ENCODE results near the gene LCE1D. TPM values are rescaled to one million over a fixed set of nuclear protein-coding genes. Genes with fewer than 3 reads are reported as not detected.

Gene LCE1D
- total RNA-seq, 1 donor from 2014 or later, result not detected

DNA sequence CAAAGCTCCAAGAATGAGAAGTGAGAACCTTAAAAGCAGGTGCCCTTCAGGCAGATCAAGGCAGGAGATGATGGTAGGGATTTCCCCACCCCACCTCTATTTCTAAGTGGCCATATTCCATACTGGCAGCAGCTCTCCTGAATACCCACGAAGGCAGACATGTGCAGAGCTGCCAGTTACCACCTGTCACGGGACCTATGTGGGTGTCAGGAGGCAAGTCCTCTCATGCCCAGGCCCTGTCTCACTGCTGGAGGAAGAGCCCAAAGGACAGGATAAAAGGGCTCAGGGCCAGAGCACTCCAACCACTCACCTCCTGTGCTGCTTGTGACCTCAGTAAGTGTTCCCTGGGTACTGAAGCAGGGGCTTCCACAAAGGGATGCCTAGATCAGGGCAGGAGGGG, 14.5 kb downstream of the LCE1D start:
- no peak overlapping the region for H3K4me3 Mint-ChIP-seq
- intact Hi-C loops (cut with micrococcal nuclease), result no loop called here
- ChIA-PET POLR2A (no interaction called here), CTCF (no interaction called here)
- TF ChIP-seq, protein P1, sequence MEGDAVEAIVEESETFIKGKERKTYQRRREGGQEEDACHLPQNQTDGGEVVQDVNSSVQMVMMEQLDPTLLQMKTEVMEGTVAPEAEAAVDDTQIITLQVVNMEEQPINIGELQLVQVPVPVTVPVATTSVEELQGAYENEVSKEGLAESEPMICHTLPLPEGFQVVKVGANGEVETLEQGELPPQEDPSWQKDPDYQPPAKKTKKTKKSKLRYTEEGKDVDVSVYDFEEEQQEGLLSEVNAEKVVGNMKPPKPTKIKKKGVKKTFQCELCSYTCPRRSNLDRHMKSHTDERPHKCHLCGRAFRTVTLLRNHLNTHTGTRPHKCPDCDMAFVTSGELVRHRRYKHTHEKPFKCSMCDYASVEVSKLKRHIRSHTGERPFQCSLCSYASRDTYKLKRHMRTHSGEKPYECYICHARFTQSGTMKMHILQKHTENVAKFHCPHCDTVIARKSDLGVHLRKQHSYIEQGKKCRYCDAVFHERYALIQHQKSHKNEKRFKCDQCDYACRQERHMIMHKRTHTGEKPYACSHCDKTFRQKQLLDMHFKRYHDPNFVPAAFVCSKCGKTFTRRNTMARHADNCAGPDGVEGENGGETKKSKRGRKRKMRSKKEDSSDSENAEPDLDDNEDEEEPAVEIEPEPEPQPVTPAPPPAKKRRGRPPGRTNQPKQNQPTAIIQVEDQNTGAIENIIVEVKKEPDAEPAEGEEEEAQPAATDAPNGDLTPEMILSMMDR (IDR thresholded peaks at IDR 0.05), result no peak
- H3K36me3 Mint-ChIP-seq (ENCODE audit: low read depth), result no peaks in the 10 kb centered on the region
- H3K27ac Mint-ChIP-seq, result no peak overlapping the region
- DNase-seq, result no peak
- peaks cover 4% of the 10 kb centered on the region for H3K9me3 Mint-ChIP-seq
- no peaks in the 10 kb centered on the region for H3K4me1 Mint-ChIP-seq
- no peak for ATAC-seq (ENCODE audit: low read depth)
- peaks cover 4% of the 10 kb centered on the region for H3K27me3 Mint-ChIP-seq

DNA sequence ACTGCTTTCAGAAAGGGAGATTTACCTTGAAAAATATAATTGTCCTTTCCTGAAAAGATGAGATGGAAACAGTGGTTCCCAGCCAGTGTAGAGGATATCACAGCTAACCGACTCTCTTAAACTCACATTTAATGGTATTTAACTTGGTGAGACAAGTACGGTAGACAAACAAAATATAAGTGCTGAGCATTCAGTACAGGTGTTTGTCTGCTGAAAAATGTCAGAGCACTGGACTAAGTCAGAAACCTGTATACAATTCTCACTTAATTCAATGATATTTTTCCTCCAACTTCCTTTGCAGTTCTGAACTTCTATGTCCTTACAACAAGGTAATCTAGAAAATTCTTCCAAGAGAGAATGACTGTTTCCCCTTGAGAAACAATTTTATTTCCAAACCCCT, 15.2 kb downstream of the LCE1D start, which contains the start of gene LCE1B:
Gene LCE1B, plus strand, starts transcription at position 301 of the 400 bp plus-strand sequence. CDS start 476 bp downstream, outside the sequence.
- ChIA-PET POLR2A (no interaction called here), CTCF (no interaction called here)
- TF ChIP-seq, protein P1 (IDR thresholded peaks at IDR 0.05), result no peak
- Mint-ChIP-seq H3K9me3 (peaks cover 4% of the 10 kb centered on the region), H3K27ac (no peak within 1 kb of the TSS), H3K27me3 (peaks cover 4% of the 10 kb centered on the region), H3K4me3 (no peak within 1 kb of the TSS), H3K36me3 (ENCODE audit: low read depth) (no peaks in the 10 kb centered on the region), H3K4me1 (no peaks in the 10 kb centered on the region)
- intact Hi-C loops (cut with micrococcal nuclease), result no loop called here
- no peak for ATAC-seq (ENCODE audit: low read depth)
- no peak for DNase-seq

DNA sequence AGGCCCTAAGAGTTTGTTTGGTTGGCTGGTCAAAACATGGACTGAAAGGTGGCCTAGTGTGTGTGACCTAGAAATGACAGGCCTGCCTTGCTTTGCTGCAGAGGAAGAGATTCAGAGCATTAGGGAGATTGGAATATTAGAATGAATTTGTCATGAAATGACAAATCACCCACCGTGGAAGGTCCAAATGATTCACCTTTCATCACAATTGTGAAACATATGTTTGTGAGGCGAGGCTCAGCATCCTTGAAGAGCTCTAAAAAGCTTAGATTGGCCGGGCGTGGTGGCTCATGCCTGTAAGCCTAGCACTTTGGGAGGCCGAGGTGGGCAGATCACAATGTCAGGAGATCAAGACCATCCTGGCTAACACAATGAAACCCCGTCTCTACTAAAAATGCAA, 20.8 kb downstream of the LCE1D start:
- ATAC-seq (ENCODE audit: low read depth), result no peak
- no peak overlapping the region for H3K27ac Mint-ChIP-seq
- CTCF ChIA-PET, result no interaction called here
- DNase-seq, result no peak
- no peaks in the 10 kb centered on the region for H3K9me3 Mint-ChIP-seq
- intact Hi-C loops (cut with micrococcal nuclease), result no loop called here
- no peak overlapping the region for H3K4me3 Mint-ChIP-seq
- H3K27me3 Mint-ChIP-seq, result no peaks in the 10 kb centered on the region
- H3K36me3 Mint-ChIP-seq (ENCODE audit: low read depth), result no peaks in the 10 kb centered on the region
- TF ChIP-seq, protein P1 (IDR thresholded peaks at IDR 0.05), result no peak
- H3K4me1 Mint-ChIP-seq, result peaks cover 4% of the 10 kb centered on the region
- POLR2A ChIA-PET, result no interaction called here

DNA sequence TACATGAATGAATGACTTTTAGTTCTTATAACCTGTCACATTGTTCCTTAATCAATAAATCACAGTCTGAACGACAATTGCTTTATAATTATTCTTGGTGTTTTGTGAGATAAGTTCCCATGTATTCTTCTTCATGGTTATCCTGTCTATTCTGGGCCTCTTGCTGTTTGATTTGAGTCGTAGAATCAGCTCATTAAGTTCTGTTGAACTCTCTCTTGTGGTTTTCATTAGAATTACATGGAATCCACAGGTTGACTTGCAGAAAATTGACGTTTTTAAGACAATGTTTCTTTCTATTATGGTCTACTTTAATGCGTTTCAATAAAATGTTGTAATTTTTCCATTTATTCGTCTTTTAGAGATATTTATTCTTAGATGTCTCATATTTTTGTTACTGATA, 26.8 kb downstream of the LCE1D start:
- Mint-ChIP-seq H3K27me3 (peaks cover 16% of the 10 kb centered on the region), H3K4me1 (peaks cover 4% of the 10 kb centered on the region), H3K27ac (no peak overlapping the region), H3K4me3 (no peak overlapping the region), H3K9me3 (no peaks in the 10 kb centered on the region), H3K36me3 (ENCODE audit: low read depth) (no peaks in the 10 kb centered on the region)
- DNase-seq (no peak), ATAC-seq (ENCODE audit: low read depth) (no peak)
- CTCF ChIA-PET, result no interaction called here
- TF ChIP-seq, protein P1 (IDR thresholded peaks at IDR 0.05), result no peak
- intact Hi-C loops (cut with micrococcal nuclease), result no loop called here
- POLR2A ChIA-PET, result no interaction called here

DNA sequence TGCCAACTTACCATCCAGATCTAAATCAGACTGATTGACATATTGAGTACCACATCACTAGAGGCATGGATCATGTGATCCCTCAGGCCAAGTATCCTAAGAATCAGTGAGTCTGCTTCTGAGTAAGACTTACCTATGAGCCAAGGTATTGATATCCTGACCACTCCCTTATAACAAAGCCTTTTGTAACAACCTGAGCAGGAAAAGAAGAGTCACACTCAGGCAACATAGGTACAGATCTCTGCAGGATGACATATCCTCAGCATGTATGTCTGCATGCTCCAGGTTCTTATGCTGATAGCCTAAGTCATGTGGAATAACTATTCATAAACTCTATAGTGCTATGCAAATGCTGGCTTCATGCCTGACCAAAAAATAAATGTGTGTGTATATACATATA, 28.4 kb downstream of the LCE1D start:
- ATAC-seq (ENCODE audit: low read depth) (no peak), DNase-seq (no peak)
- no peak overlapping the region for H3K4me3 Mint-ChIP-seq
- intact Hi-C loops (cut with micrococcal nuclease), result no loop called here
- TF ChIP-seq, protein P1 (IDR thresholded peaks at IDR 0.05), result no peak
- H3K36me3 Mint-ChIP-seq (ENCODE audit: low read depth), result no peaks in the 10 kb centered on the region
- no peak overlapping the region for H3K27ac Mint-ChIP-seq
- peaks cover 22% of the 10 kb centered on the region for H3K27me3 Mint-ChIP-seq
- no peaks in the 10 kb centered on the region for H3K9me3 Mint-ChIP-seq
- H3K4me1 Mint-ChIP-seq, result peaks cover 4% of the 10 kb centered on the region
- ChIA-PET CTCF (no interaction called here), POLR2A (no interaction called here)
